Measurements from ENCODE around the gene RGS5. TPM values are rescaled to one million over a fixed set of nuclear protein-coding genes. Genes with fewer than 3 reads are reported as not detected.

RGS5 gene
- total and polyA plus RNA-seq, 12 donors = 56.5 to 660 (median 183) TPM

- H3K27ac ChIP-seq = peak overlapping the region in 1 of 5 donors; percentile 1
- H3K4me1 ChIP-seq (replicated peaks in 1 of 2) = peaks cover 7 to 47% of the 10 kb centered on the region in 2 donors
- no peak for DNase-seq
- intact Hi-C loops (cut with DNase I) = loop anchor here (5.0 to 10.0 kb wide), 4 partner anchors 99 to 309 kb away; partner anchors contain the start of gene CCDC190 (in 1 of the 2)
- no peaks in the 10 kb centered on the region for H3K36me3 ChIP-seq (replicated peaks in 1 of 2)
- H3K27me3 ChIP-seq = no peaks in the 10 kb centered on the region
- no peak overlapping the region for H3K4me3 ChIP-seq
- 72 to 83% (median 79%) methylated on average over 5 of the region's 5 CpGs for WGBS, 4 donors
- H3K9me3 ChIP-seq (replicated peaks in 1 of 3) = no peaks in the 10 kb centered on the region
- TF ChIP-seq, protein P1, sequence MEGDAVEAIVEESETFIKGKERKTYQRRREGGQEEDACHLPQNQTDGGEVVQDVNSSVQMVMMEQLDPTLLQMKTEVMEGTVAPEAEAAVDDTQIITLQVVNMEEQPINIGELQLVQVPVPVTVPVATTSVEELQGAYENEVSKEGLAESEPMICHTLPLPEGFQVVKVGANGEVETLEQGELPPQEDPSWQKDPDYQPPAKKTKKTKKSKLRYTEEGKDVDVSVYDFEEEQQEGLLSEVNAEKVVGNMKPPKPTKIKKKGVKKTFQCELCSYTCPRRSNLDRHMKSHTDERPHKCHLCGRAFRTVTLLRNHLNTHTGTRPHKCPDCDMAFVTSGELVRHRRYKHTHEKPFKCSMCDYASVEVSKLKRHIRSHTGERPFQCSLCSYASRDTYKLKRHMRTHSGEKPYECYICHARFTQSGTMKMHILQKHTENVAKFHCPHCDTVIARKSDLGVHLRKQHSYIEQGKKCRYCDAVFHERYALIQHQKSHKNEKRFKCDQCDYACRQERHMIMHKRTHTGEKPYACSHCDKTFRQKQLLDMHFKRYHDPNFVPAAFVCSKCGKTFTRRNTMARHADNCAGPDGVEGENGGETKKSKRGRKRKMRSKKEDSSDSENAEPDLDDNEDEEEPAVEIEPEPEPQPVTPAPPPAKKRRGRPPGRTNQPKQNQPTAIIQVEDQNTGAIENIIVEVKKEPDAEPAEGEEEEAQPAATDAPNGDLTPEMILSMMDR (IDR thresholded peaks at IDR 0.05) = peak in 4 of 6 experiments; percentile 34 to 49 (median 44)
- no peak for TF ChIP-seq POLR2A (IDR thresholded peaks at IDR 0.05)
Observed at GRCh38 chr1:163170975-163171676, 31.6 kb downstream of the RGS5 start.

GRCh38 chr1:163170331-163170730 is 32.4 kb downstream of the RGS5 start:
- intact Hi-C loops (cut with DNase I) = loop anchor here (5.0 to 10.0 kb wide), 4 partner anchors 98 to 308 kb away; partner anchors contain the start of gene CCDC190 (in 1 of the 2)
- no peak for DNase-seq
- Histone ChIP-seq H3K36me3 (replicated peaks in 1 of 2) (no peaks in the 10 kb centered on the region), H3K4me1 (replicated peaks in 1 of 2) (peaks cover 7 to 47% of the 10 kb centered on the region in 2 donors), H3K9me3 (replicated peaks in 1 of 3) (no peaks in the 10 kb centered on the region), H3K4me3 (no peak overlapping the region), H3K27me3 (no peaks in the 10 kb centered on the region), H3K27ac (no peak overlapping the region)
- WGBS, 4 donors = 85 to 92% (median 87%) methylated on average over 1 of the region's 1 CpG
- TF ChIP-seq, protein P1 (IDR thresholded peaks at IDR 0.05) = no peak
- no peak for TF ChIP-seq POLR2A (IDR thresholded peaks at IDR 0.05)

- TF ChIP-seq, protein P1 (IDR thresholded peaks at IDR 0.05) = no peak
- TF ChIP-seq POLR2A (IDR thresholded peaks at IDR 0.05) = no peak
- intact Hi-C loops (cut with DNase I) = no loop called here
- Histone ChIP-seq H3K4me1 (replicated peaks in 1 of 2) (peaks cover 7 to 47% of the 10 kb centered on the region in 2 donors), H3K4me3 (no peak overlapping the region), H3K27me3 (no peaks in the 10 kb centered on the region), H3K27ac (no peak overlapping the region), H3K36me3 (replicated peaks in 1 of 2) (no peaks in the 10 kb centered on the region), H3K9me3 (replicated peaks in 1 of 3) (no peaks in the 10 kb centered on the region)
- 65 to 87% (median 70%) methylated on average over 1 of the region's 1 CpG for WGBS, 4 donors
- DNase-seq = no peak
Observed at GRCh38 chr1:163169553-163169952, 33.2 kb downstream of the RGS5 start.

- Histone ChIP-seq H3K36me3 (replicated peaks in 1 of 2) (no peaks in the 10 kb centered on the region), H3K4me1 (replicated peaks in 1 of 2) (peaks cover 7 to 42% of the 10 kb centered on the region in 2 donors), H3K4me3 (no peak overlapping the region), H3K9me3 (replicated peaks in 1 of 3) (no peaks in the 10 kb centered on the region), H3K27ac (peak overlapping the region in 4 of 5 donors; percentile 14 to 57 (median 27)), H3K27me3 (no peaks in the 10 kb centered on the region)
- 10 to 22% (median 17%) methylated on average over 1 of the region's 1 CpG for WGBS, 4 donors
- no peak for TF ChIP-seq POLR2A (IDR thresholded peaks at IDR 0.05)
- TF ChIP-seq, protein P1 (IDR thresholded peaks at IDR 0.05) = no peak
- intact Hi-C loops (cut with DNase I) = no loop called here
- DNase-seq = peak; percentile 52 to 83 (median 72)
Observed at GRCh38 chr1:163168053-163168452, 34.7 kb downstream of the RGS5 start.
